H54 (cell line): ENCODE data around the gene PREX1.
"Not testable (repeated sequence)": the region's sequence is repeated elsewhere in the genome, so short reads cannot be mapped to it uniquely, and the experiment has no call there.

ENCODE experiments used
- DNase-seq: peaks from one replicate; pipeline ENCODE4 v3.0.0; 2011; ENCODE audit warnings: low spot score, mixed read lengths; ENCODE audit not compliant: insufficient read length
- FAIRE-seq: peaks from 3 replicates; lab custom pipeline; 2011; peaks lifted over from hg19 to GRCh38; lab: Jason Lieb, UNC
- POLR2A ChIP-seq: IDR thresholded peaks from 2 replicates; pipeline ENCODE4 v1.6.1; 2011; ENCODE audit warnings: low read depth, mild to moderate bottlenecking, low read length

Gene PREX1

GRCh38 chr20:48816282-48817205 is 11.3 kb downstream of the PREX1 start:
- no peak for TF ChIP-seq POLR2A
- no peak for DNase-seq
- FAIRE-seq: no peak

GRCh38 chr20:48815537-48815936 is 12.3 kb downstream of the PREX1 start:
- no peak for DNase-seq
- FAIRE-seq: no peak
- no peak for TF ChIP-seq POLR2A

- TF ChIP-seq POLR2A: no peak
- DNase-seq (no peak), FAIRE-seq (no peak)
These were observed 13.2 kb downstream of the PREX1 start for GRCh38 chr20:48814633-48815032.

- TF ChIP-seq POLR2A: no peak
- FAIRE-seq: no peak
- DNase-seq: no peak
These were observed 13.8 kb downstream of the PREX1 start for GRCh38 chr20:48813930-48814546.

- TF ChIP-seq POLR2A: no peak
These were observed 14.4 kb downstream of the PREX1 start for GRCh38 chr20:48813446-48813747.

GRCh38 chr20:48812600-48813445 is 15.0 kb downstream of the PREX1 start:
- TF ChIP-seq POLR2A: no peak
- DNase-seq (no peak), FAIRE-seq (no peak)

More at GRCh38 chr20:48813446-48813747, 14.4 kb downstream of the PREX1 start:
- FAIRE-seq (no peak), DNase-seq (no peak)

GRCh38 chr20:48812114-48812513 is 15.7 kb downstream of the PREX1 start:
- not testable (repeated sequence) for FAIRE-seq

GRCh38 chr20:48809673-48810072 is 18.1 kb downstream of the PREX1 start:
- no peak for DNase-seq
- no peak for TF ChIP-seq POLR2A
- FAIRE-seq: no peak

More at GRCh38 chr20:48812114-48812513, 15.7 kb downstream of the PREX1 start:
- not testable (repeated sequence) for DNase-seq

- FAIRE-seq (no peak), DNase-seq (no peak)
- no peak for TF ChIP-seq POLR2A
These were observed 19.3 kb downstream of the PREX1 start for GRCh38 chr20:48808382-48809034.

GRCh38 chr20:48807586-48808381 is 20.0 kb downstream of the PREX1 start:
- no peak for DNase-seq
- FAIRE-seq: no peak
- no peak for TF ChIP-seq POLR2A

- DNase-seq (no peak), FAIRE-seq (no peak)
- no peak for TF ChIP-seq POLR2A
These were observed 20.7 kb downstream of the PREX1 start for GRCh38 chr20:48807051-48807450.

- DNase-seq (no peak), FAIRE-seq (no peak)
- TF ChIP-seq POLR2A: no peak
These were observed 22.1 kb downstream of the PREX1 start for GRCh38 chr20:48805716-48806115.

GRCh38 chr20:48805286-48805685 is 22.5 kb downstream of the PREX1 start:
- TF ChIP-seq POLR2A: no peak
- FAIRE-seq (no peak), DNase-seq (no peak)
